Prostate gland (tissue), 2 donors: ENCODE data around the gene TMEM158.

Experiments
- POLR2A ChIP-seq: fragments of 450-650 bp; IDR thresholded peaks from one replicate; pipeline ENCODE4 v1.6.1; 2016; ENCODE audit warnings: antibody characterized with exemption, mild to moderate bottlenecking
- POLR2AphosphoS5 ChIP-seq: sonication (generic); formaldehyde crosslinking; IDR thresholded peaks from one replicate; pipeline ENCODE4 v1.6.1; 2017; ENCODE audit warnings: antibody characterized with exemption
- TF ChIP-seq, protein P1 (sequence below), 4 experiments: fragments of 200-600 bp in 2 of 4; fragments of 450-650 bp in 2 of 4; sonication (generic) in 2 of 4; IDR thresholded peaks; 1 replicate in 3 of 4; 2 replicates in 1 of 4; pipeline ENCODE4 v1.5.1; 2016 to 2019; ENCODE audit warnings: antibody characterized with exemption in 4 of 4, mild to moderate bottlenecking in 2 of 4, moderate library complexity in 2 of 4

DNA sequence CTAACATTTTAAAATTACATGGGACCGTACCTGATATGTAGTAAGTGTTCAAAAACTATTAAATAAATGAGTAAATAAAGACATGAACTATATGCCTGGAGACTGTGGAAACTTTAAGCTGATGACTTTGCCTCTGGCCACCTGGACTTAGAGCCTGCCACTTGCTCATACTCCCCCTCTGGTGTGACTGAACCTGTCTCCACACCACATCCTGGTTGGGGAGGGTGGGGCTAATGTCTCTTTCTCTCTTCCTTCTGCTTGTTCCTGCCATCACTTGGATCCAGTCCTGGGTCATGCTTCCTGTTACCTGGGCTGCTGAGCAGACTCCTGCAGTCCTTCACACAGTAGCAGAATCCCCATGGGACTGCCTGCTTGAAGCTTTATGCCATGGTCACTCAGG, 8.2 kb upstream of the TMEM158 start:
- TF ChIP-seq POLR2A (no peak), POLR2AphosphoS5 (no peak)
- TF ChIP-seq, protein P1, sequence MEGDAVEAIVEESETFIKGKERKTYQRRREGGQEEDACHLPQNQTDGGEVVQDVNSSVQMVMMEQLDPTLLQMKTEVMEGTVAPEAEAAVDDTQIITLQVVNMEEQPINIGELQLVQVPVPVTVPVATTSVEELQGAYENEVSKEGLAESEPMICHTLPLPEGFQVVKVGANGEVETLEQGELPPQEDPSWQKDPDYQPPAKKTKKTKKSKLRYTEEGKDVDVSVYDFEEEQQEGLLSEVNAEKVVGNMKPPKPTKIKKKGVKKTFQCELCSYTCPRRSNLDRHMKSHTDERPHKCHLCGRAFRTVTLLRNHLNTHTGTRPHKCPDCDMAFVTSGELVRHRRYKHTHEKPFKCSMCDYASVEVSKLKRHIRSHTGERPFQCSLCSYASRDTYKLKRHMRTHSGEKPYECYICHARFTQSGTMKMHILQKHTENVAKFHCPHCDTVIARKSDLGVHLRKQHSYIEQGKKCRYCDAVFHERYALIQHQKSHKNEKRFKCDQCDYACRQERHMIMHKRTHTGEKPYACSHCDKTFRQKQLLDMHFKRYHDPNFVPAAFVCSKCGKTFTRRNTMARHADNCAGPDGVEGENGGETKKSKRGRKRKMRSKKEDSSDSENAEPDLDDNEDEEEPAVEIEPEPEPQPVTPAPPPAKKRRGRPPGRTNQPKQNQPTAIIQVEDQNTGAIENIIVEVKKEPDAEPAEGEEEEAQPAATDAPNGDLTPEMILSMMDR (IDR thresholded peaks at IDR 0.05), result no peak
